HEK293T (cell line): Measurements from ENCODE around the gene HTR2A.

Experiments
- CTCF ChIA-PET: fragments of 350-600 bp; formaldehyde crosslinking; extraction: SDS; loops from one replicate; lab custom pipeline; 2021; ENCODE audit warnings: antibody characterized with exemption, inconsistent platforms; lab: Yijun Ruan, JAX
- POLR2A ChIA-PET: fragments of 350-600 bp; formaldehyde crosslinking; extraction: SDS; loops from one replicate; lab custom pipeline; 2020; ENCODE audit warnings: antibody characterized with exemption, inconsistent platforms; lab: Yijun Ruan, JAX
- DNase-seq: peaks from one replicate; pipeline ENCODE4 v3.0.0; 2012; ENCODE audit warnings: mixed read lengths; ENCODE audit errors: extremely low spot score
- ARNT ChIP-seq: fragments of 450-650 bp; IDR thresholded peaks from 2 replicates; pipeline ENCODE4 v1.6.1; 2017; ENCODE audit warnings: mild to moderate bottlenecking
- BHLHE40 ChIP-seq: fragments of 450-650 bp; IDR thresholded peaks from 2 replicates; pipeline ENCODE4 v1.6.1; 2016; ENCODE audit warnings: mild to moderate bottlenecking, moderate library complexity, borderline replicate concordance
- CTBP1 ChIP-seq: fragments of 450-650 bp; IDR thresholded peaks from 2 replicates; pipeline ENCODE4 v1.6.1; 2016; ENCODE audit warnings: borderline replicate concordance
- ELF4 ChIP-seq: fragments of 450-650 bp; IDR thresholded peaks from 2 replicates; pipeline ENCODE4 v1.6.1; 2017; ENCODE audit warnings: antibody characterized with exemption
- FOXA1 ChIP-seq: fragments of 450-650 bp; IDR thresholded peaks from 2 replicates; pipeline ENCODE4 v1.6.1; 2016; ENCODE audit warnings: mild to moderate bottlenecking
- FOXK2 ChIP-seq: fragments of 450-650 bp; IDR thresholded peaks from 2 replicates; pipeline ENCODE4 v1.6.1; 2016; ENCODE audit warnings: mild to moderate bottlenecking
- FOXM1 ChIP-seq: fragments of 450-650 bp; IDR thresholded peaks from 2 replicates; pipeline ENCODE4 v1.6.1; 2017; ENCODE audit warnings: mild to moderate bottlenecking, borderline replicate concordance
- HDGF ChIP-seq: fragments of 450-650 bp; IDR thresholded peaks from 2 replicates; pipeline ENCODE4 v1.6.1; 2017; ENCODE audit warnings: antibody characterized with exemption, borderline replicate concordance
- L3MBTL2 ChIP-seq: fragments of 450-650 bp; conservative IDR thresholded peaks from 2 replicates; pipeline ENCODE4 v1.6.1; 2016; ENCODE audit warnings: mild to moderate bottlenecking
- LEF1 ChIP-seq: fragments of 450-650 bp; IDR thresholded peaks from 2 replicates; pipeline ENCODE4 v1.6.1; 2017; ENCODE audit warnings: mild to moderate bottlenecking, borderline replicate concordance
- NFRKB ChIP-seq: fragments of 450-650 bp; IDR thresholded peaks from 2 replicates; pipeline ENCODE4 v1.6.1; 2016; ENCODE audit warnings: mild to moderate bottlenecking, moderate library complexity
- PKNOX1 ChIP-seq: fragments of 450-650 bp; IDR thresholded peaks from 2 replicates; pipeline ENCODE4 v1.6.1; 2016
- SP1 ChIP-seq: fragments of 450-650 bp; IDR thresholded peaks from 2 replicates; pipeline ENCODE4 v1.6.1; 2017
- SUZ12 ChIP-seq: fragments of 450-650 bp; IDR thresholded peaks from 2 replicates; pipeline ENCODE4 v1.6.1; 2016; ENCODE audit warnings: mild to moderate bottlenecking
- TARDBP ChIP-seq: fragments of 450-650 bp; IDR thresholded peaks from 2 replicates; pipeline ENCODE4 v1.6.1; 2016
- ZNF384 ChIP-seq: fragments of 450-650 bp; IDR thresholded peaks from 2 replicates; pipeline ENCODE4 v1.6.1; 2016

HTR2A gene

GRCh38 chr13:46896341-46897137 lies at the start of gene HTR2A:
Gene HTR2A, minus strand, starts transcription at chr13:46897053. Its CDS starts 1,147 bp downstream, at chr13:46895906.
- no peak for TF ChIP-seq ZNF384
- ChIA-PET CTCF (no interaction called here), POLR2A (interaction anchor here (1.0 kb wide), 1 partner anchor 48 kb away, joined by 3 read pairs; no protein-coding TSS in a partner anchor)
- DNase-seq: no peak

- TF ChIP-seq ARNT (no peak), TARDBP (no peak), HDGF (no peak), PKNOX1 (no peak), BHLHE40 (no peak), SP1 (no peak), CTBP1 (no peak), ZNF384 (no peak), SUZ12 (no peak), L3MBTL2 (no peak), LEF1 (no peak), FOXM1 (no peak)
These were observed 39.7 kb upstream of the HTR2A start for GRCh38 chr13:46936525-46936924.

GRCh38 chr13:46934749-46935148 lies 37.9 kb upstream of the HTR2A start:
- POLR2A ChIA-PET: no interaction called here
- DNase-seq: no peak
- CTCF ChIA-PET: interaction anchor here (0.6 kb wide), 1 partner anchor 657 kb away, joined by 3 read pairs; no protein-coding TSS in a partner anchor
- TF ChIP-seq FOXK2 (no peak), ARNT (no peak), ZNF384 (no peak), TARDBP (no peak), ELF4 (no peak), FOXM1 (no peak)

More at GRCh38 chr13:46936525-46936924, 39.7 kb upstream of the HTR2A start:
- CTCF ChIA-PET: no interaction called here
- POLR2A ChIA-PET: no interaction called here
- no peak for DNase-seq

GRCh38 chr13:46926916-46927590 lies 30.2 kb upstream of the HTR2A start:
- ChIA-PET CTCF (no interaction called here), POLR2A (no interaction called here)
- TF ChIP-seq ELF4 (no peak), FOXM1 (no peak), PKNOX1 (peak; percentile 11; the same call in 1 of the 2 replicates), SUZ12 (no peak)
- DNase-seq: no peak

- TF ChIP-seq L3MBTL2 (no peak), FOXK2 (no peak), BHLHE40 (no peak), SP1 (no peak), FOXM1 (no peak), ELF4 (no peak), NFRKB (no peak), CTBP1 (no peak), HDGF (no peak)
- ChIA-PET CTCF (no interaction called here), POLR2A (no interaction called here)
- no peak for DNase-seq
These were observed 28.6 kb upstream of the HTR2A start for GRCh38 chr13:46925486-46925885.

- ChIA-PET CTCF (no interaction called here), POLR2A (no interaction called here)
- no peak for DNase-seq
- no peak for TF ChIP-seq BHLHE40
These were observed 17.5 kb upstream of the HTR2A start for GRCh38 chr13:46914341-46914740.

GRCh38 chr13:46913757-46914156 lies 16.9 kb upstream of the HTR2A start:
- TF ChIP-seq FOXA1 (no peak), CTBP1 (no peak), L3MBTL2 (no peak), ZNF384 (no peak), SP1 (no peak), TARDBP (no peak), ELF4 (no peak), FOXM1 (no peak), SUZ12 (no peak), HDGF (no peak), FOXK2 (no peak), LEF1 (no peak), PKNOX1 (no peak), ARNT (no peak), NFRKB (no peak), BHLHE40 (no peak)
- DNase-seq: no peak
- CTCF ChIA-PET: no interaction called here
- POLR2A ChIA-PET: no interaction called here
